Astrocyte (in vitro differentiated cells and primary cell): ENCODE measurements around the gene MRPL28. TPM values are rescaled to one million over a fixed set of nuclear protein-coding genes. Genes with fewer than 3 reads are reported as not detected.

ENCODE experiments used
- DNase-seq: peaks from one replicate; pipeline ENCODE4 v3.0.0-alpha.2; 2010; ENCODE audit warnings: low read depth
- FAIRE-seq: peaks from 2 replicates; lab custom pipeline; 2011; peaks lifted over from hg19 to GRCh38; lab: Jason Lieb, UNC
- H2AFZ ChIP-seq: 2 replicates; pipeline ENCODE4 v1.6.0; 2012; ENCODE audit warnings: low read depth, low read length, inconsistent platforms
- H3K27ac ChIP-seq: 2 replicates; pipeline ENCODE4 v1.5.1; 2011; ENCODE audit warnings: low read depth, low read length, inconsistent platforms
- H3K27me3 ChIP-seq: 2 replicates; pipeline ENCODE4 v1.6.0; 2011; ENCODE audit warnings: low read length, inconsistent platforms; ENCODE audit not compliant: insufficient read depth
- H3K36me3 ChIP-seq: 2 replicates; pipeline ENCODE4 v1.5.1; 2011; ENCODE audit warnings: low read length, inconsistent platforms; ENCODE audit not compliant: insufficient read depth
- H3K4me1 ChIP-seq: 2 replicates; pipeline ENCODE4 v1.5.1; 2011; ENCODE audit warnings: low read length, inconsistent platforms; ENCODE audit not compliant: insufficient read depth
- H3K4me2 ChIP-seq: 2 replicates; pipeline ENCODE4 v1.6.0; 2012; ENCODE audit warnings: low read length, inconsistent platforms
- H3K4me3 ChIP-seq: 2 replicates; pipeline ENCODE4 v1.5.1; 2011; ENCODE audit warnings: low read depth, mild to moderate bottlenecking, low read length, inconsistent platforms; ENCODE audit not compliant: insufficient read depth
- H3K79me2 ChIP-seq: 2 replicates; pipeline ENCODE4 v1.6.0; 2012; ENCODE audit warnings: mild to moderate bottlenecking, low read length, inconsistent platforms; ENCODE audit not compliant: insufficient read depth
- H3K9ac ChIP-seq: 2 replicates; pipeline ENCODE4 v1.6.0; 2012; ENCODE audit warnings: mild to moderate bottlenecking, low read length, inconsistent platforms
- H3K9me3 ChIP-seq: 2 replicates; pipeline ENCODE4 v1.5.1; 2012; ENCODE audit warnings: low read depth, mild to moderate bottlenecking, low read length, inconsistent platforms; ENCODE audit not compliant: insufficient read depth
- H4K20me1 ChIP-seq: 2 replicates; pipeline ENCODE4 v1.6.0; 2012; ENCODE audit warnings: low read length, inconsistent platforms; ENCODE audit not compliant: insufficient read depth
- H3K27ac Mint-ChIP-seq: one replicate; pipeline ENCODE4 v1.8.0; 2021; ENCODE audit warnings: mild to moderate bottlenecking, mixed read lengths; ENCODE audit not compliant: unreplicated experiment
- H3K27me3 Mint-ChIP-seq: one replicate; pipeline ENCODE4 v1.8.0; 2021; ENCODE audit warnings: low read depth, mixed read lengths; ENCODE audit not compliant: unreplicated experiment
- H3K36me3 Mint-ChIP-seq: one replicate; pipeline ENCODE4 v1.8.0; 2021; ENCODE audit warnings: low read depth, mixed read lengths; ENCODE audit not compliant: unreplicated experiment
- H3K4me1 Mint-ChIP-seq: one replicate; pipeline ENCODE4 v1.8.0; 2021; ENCODE audit warnings: low read depth, mixed read lengths; ENCODE audit not compliant: unreplicated experiment
- H3K4me3 Mint-ChIP-seq: one replicate; pipeline ENCODE4 v1.8.0; 2021; ENCODE audit warnings: mild to moderate bottlenecking, moderate library complexity, mixed read lengths; ENCODE audit not compliant: unreplicated experiment
- H3K9me3 Mint-ChIP-seq: one replicate; pipeline ENCODE4 v1.8.0; 2021; ENCODE audit warnings: mild to moderate bottlenecking, mixed read lengths; ENCODE audit not compliant: unreplicated experiment
- CTCF ChIP-seq: IDR thresholded peaks from 2 replicates; pipeline ENCODE4 v1.5.1; 2011; ENCODE audit warnings: low read depth, mild to moderate bottlenecking, inconsistent platforms, low read length, moderate library complexity; ENCODE audit not compliant: insufficient read depth
- EZH2 ChIP-seq: IDR thresholded peaks from 2 replicates; pipeline ENCODE4 v1.6.1; 2012; ENCODE audit warnings: mild to moderate bottlenecking, low read length, inconsistent platforms; ENCODE audit not compliant: insufficient read depth
- total RNA-seq: library from RNA; stranded (reverse); gene quantifications from 2 replicates; pipeline ENCODE4 v1.2.1, GENCODE V29; 2021

The MRPL28 gene
- total RNA-seq, 1 donor from 2014 or later = 95.8 TPM

GRCh38 chr16:364595-365491, 5.5 kb downstream of the MRPL28 start:
- Histone ChIP-seq H3K9me3 (no peaks in the 10 kb centered on the region), H2AFZ (no peak overlapping the region), H3K27ac (no peak overlapping the region), H3K79me2 (no peaks in the 10 kb centered on the region), H3K27me3 (no peaks in the 10 kb centered on the region), H4K20me1 (peaks cover 10% of the 10 kb centered on the region), H3K4me1 (peaks cover 6% of the 10 kb centered on the region), H3K9ac (no peak overlapping the region), H3K4me2 (no peak overlapping the region), H3K4me3 (no peak overlapping the region), H3K36me3 (no peaks in the 10 kb centered on the region)
- H3K4me1 Mint-ChIP-seq = peaks cover 3% of the 10 kb centered on the region
- DNase-seq (no peak), FAIRE-seq (no peak)
- no peak overlapping the region for H3K4me3 Mint-ChIP-seq
- no peaks in the 10 kb centered on the region for H3K9me3 Mint-ChIP-seq
- TF ChIP-seq EZH2 = no peak
- TF ChIP-seq CTCF = no peak
- no peak overlapping the region for H3K27ac Mint-ChIP-seq
- H3K36me3 Mint-ChIP-seq = no peaks in the 10 kb centered on the region
- H3K27me3 Mint-ChIP-seq = peaks cover 2% of the 10 kb centered on the region

- FAIRE-seq (no peak), DNase-seq (no peak)
- peak overlapping the region; percentile 18 for H3K27ac Mint-ChIP-seq
- no peaks in the 10 kb centered on the region for H3K4me1 ChIP-seq
- no peaks in the 10 kb centered on the region for H3K9me3 Mint-ChIP-seq
- no peak overlapping the region for H3K9ac ChIP-seq
- H3K36me3 Mint-ChIP-seq = no peaks in the 10 kb centered on the region
- no peak overlapping the region for H3K27ac ChIP-seq
- H3K9me3 ChIP-seq = no peaks in the 10 kb centered on the region
- H3K4me2 ChIP-seq = no peak overlapping the region
- no peak overlapping the region for H3K4me3 Mint-ChIP-seq
- peaks cover 2% of the 10 kb centered on the region for H3K27me3 Mint-ChIP-seq
- no peak overlapping the region for H2AFZ ChIP-seq
- H3K27me3 ChIP-seq = no peaks in the 10 kb centered on the region
- H4K20me1 ChIP-seq = peaks cover 1% of the 10 kb centered on the region
- no peaks in the 10 kb centered on the region for H3K36me3 ChIP-seq
- TF ChIP-seq CTCF = no peak
- H3K4me1 Mint-ChIP-seq = no peaks in the 10 kb centered on the region
- H3K4me3 ChIP-seq = no peak overlapping the region
- H3K79me2 ChIP-seq = no peaks in the 10 kb centered on the region
Observed at GRCh38 chr16:363766-364490, 6.4 kb downstream of the MRPL28 start.
